Inferior parietal cortex (tissue), 1 donor: Measurements from ENCODE around the gene OR4B1.
"Not testable (repeated sequence)": the region's sequence is repeated elsewhere in the genome, so short reads cannot be mapped to it uniquely, and the experiment has no call there.

ENCODE experiments used
- DNase-seq: peaks from one replicate; pipeline ENCODE4 v3.0.0-alpha.2; 2016; ENCODE audit errors: extremely low spot score

Gene OR4B1

DNA sequence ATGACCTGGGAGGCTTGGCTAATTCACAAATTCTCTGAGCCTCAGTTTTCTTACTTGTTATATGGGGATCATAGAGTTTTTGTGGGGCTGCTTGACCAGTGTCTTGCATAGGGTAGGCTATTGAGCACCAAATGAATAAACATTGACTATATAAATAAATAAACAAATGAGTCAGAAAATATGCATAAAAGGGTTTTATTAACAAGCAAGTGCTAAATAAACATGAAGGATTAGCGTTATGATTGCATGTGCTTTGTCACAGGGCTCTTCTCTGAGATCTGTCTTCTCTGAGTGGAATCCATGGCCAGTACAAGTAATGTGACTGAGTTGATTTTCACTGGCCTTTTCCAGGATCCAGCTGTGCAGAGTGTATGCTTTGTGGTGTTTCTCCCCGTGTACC, at the start of gene OR4B1:
TSS of gene OR4B1 (plus strand) at position 301 of the 400 bp plus-strand sequence. CDS start at position 301, 0 bp downstream.
- no peak for DNase-seq

- no peak for DNase-seq
Measured at GRCh38 chr11:48167380-48167779, 49.2 kb upstream of the OR4B1 start.

- no peak for DNase-seq
Measured at GRCh38 chr11:48168815-48169214, 47.8 kb upstream of the OR4B1 start.

GRCh38 chr11:48169259-48169658, 47.4 kb upstream of the OR4B1 start:
- DNase-seq = no peak

GRCh38 chr11:48169717-48170116, 46.9 kb upstream of the OR4B1 start:
- no peak for DNase-seq

DNA sequence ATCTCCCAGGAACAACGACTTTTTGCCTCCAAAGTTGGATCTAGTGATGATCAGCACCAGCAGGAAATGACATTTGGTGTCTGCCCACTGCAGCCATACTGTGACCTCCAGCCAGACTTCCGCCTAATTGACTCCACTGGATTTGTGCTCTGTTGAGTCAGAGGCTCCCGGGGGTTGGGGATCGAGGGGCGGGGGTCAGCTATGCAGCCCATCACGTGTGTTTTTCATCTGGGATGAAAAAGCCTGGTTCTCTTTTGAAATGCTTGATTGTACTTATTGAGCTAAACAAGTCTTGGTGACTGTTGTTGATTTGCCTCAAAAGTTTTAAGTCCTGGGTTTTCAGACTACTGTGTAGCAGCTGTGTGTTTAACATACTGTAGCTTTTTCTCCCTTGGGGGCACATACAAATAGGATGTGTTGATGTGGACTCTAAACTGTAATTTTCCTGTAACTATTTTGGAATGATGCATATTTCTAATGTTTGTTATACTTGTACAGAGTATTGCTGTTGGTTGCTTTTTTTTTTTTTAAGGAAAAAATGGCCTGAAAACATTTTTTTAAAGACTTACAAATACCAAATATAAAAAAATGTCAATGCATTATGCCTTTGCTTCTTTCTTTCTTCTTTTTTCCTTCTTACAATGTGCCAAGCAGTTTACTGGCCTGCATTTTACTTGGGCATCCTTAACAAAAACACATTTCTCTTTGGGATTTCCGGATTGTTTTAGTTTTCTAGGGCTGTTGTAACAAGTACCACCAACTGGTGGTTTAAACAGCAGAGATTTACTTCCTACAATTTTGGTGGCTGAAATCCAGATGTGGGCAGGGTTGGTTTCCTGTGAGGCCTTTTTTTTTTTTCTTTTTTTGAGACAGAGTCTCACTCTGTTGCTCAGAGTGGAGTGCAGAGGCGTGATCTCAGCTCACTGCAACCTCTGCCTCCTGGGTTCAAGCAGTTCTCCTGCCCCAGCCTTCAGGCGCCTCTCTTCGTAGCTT, 46.1 kb upstream of the OR4B1 start:
- no peak for DNase-seq

- peak; percentile 76 for DNase-seq
Measured at GRCh38 chr11:48172818-48173609, 43.6 kb upstream of the OR4B1 start.

- no peak for DNase-seq
Measured at GRCh38 chr11:48177661-48178060, 38.9 kb upstream of the OR4B1 start.

- no peak for DNase-seq
Measured at GRCh38 chr11:48180627-48181026, 36.0 kb upstream of the OR4B1 start.

- DNase-seq = no peak
Measured at GRCh38 chr11:48182860-48183526, 33.6 kb upstream of the OR4B1 start.

- no peak for DNase-seq
Measured at GRCh38 chr11:48184452-48184851, 32.2 kb upstream of the OR4B1 start.

DNA sequence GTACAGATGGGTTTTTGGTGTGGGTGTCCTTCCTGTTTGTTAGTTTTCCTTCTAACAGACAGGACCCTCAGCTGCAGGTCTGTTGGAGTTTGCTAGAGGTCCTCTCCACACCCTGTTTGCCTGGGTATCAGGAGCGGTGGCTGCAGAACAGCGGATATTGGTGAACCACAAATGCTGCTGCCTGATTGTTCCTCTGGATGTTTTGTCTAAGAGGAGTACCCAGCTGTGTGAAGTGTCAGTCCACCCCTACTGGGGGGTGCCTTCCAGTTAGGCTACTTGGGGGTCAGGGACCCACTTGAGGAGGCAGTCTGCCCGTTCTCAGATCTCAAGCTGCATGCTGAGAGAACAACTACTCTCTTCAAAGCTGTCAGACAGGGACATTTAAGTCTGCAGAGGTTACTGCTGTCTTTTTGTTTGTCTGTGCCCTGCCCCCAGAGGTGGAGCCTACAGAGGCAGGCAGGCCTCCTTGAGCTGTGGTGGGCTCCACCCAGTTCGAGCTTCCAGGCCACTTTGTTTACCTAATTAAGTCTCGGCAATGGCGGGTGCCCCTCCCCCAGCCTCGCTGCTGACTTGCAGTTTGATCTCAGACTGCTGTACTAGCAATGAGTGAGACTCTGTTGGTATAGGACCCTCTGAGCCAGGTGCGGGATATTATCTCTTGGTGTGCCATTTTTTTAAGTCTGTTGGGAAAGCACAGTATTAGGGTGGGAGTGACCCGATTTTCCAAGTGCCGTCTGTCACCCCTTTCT, 25.5 kb upstream of the OR4B1 start:
- DNase-seq = not testable (repeated sequence)

DNA sequence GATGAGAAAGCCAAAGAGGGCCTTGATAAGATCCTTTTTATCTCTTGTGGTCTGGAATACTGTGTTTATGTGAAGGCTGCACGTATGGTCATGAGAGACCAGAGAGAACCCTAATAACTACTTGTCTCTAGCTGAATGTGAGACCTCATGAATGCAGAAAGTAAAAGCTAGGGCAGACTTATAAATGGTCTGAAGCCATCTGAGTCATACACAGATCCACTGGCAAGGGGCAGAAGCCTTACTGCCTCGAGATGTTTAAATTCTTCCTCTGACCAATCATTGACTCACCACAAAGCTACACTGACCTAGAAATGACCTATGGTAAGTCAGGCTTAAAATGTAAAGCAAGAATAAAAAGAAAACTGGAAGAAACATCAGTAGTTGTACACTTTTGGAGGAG, 22.7 kb upstream of the OR4B1 start:
- DNase-seq = no peak

- no peak for DNase-seq
Measured at GRCh38 chr11:48207881-48208280, 8.7 kb upstream of the OR4B1 start.

- no peak for DNase-seq
Measured at GRCh38 chr11:48210052-48210451, 6.6 kb upstream of the OR4B1 start.

DNA sequence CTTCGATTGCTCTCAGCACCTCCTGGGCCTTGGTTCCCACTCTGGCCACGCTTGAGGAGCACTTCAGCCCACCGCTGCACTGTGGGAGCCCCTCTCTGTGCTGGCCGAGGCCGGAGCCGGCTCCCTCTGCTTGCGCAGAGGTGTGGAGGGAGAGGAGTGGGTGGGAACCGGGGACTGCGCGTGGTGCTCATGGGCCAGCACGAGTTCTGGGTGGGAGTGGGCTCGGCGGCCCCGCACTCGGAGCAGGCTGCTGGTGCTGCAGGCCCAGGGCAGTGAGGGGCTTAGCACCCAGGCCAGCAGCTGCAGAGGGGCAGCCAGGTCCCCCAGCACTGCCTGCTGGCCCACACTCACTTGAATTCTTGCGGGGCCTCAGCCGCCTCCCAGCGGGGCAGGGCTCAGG, 12.2 kb downstream of the OR4B1 start:
- DNase-seq = no peak

- DNase-seq = not testable (repeated sequence)
Measured at GRCh38 chr11:48230057-48230456, 13.4 kb downstream of the OR4B1 start.

DNA sequence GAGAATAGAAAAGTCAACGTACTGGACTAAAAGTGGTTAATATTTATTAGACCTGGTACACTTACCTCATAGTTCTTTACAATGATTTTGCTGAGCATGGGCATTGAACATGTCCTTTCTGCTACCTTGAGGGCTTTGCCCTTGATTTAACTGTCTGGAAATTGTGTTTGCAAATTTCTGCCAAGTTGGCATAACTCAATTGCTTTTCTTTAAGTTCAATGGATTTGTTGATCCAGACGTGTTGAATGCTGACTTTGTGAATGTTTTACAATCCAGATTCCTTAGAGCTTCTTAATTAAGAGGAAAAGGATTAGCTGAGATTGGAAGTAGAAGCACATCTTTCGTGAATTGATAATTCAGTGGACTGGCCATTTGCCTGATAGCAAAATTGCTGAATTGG, 21.1 kb downstream of the OR4B1 start:
- no peak for DNase-seq

DNA sequence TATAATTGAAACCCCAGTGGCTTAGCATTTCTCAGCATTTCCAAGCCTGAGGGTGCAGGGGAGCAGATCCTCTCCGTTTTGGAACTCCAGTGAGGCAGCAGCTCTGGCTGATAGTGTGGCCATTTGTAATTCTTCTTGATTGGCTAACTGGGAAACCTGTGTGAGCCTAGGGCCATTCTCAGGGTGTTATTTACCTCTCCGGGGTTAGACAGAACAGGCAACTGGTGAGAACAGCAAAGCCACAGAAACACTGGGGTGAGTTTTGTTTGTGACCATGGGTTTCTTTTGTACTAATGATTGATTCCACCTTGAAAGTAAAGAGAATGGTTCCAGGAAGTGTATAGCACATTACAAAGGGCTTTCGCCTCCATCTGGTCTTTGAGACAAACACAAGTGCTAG, 25.9 kb downstream of the OR4B1 start:
- DNase-seq = no peak

DNA sequence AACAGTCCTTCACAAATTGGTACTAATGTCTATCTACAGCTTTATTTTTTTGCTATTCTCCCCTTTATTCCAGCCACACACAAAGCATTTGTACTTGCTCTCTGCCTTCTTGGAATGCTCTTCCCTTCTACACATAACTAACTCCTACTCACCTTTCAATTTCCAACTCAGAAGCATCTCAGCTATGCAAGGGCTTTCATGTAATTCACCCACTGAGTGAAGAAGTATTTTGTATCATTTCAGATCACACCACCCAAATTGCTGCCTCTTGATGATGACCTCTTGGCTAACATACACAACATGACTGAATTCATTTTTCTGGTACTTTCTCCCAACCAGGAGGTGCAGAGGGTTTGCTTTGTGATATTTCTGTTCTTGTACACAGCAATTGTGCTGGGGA, 28.2 kb downstream of the OR4B1 start, which contains the start of gene OR4X2:
TSS of gene OR4X2 (plus strand) at position 301 of the 400 bp plus-strand sequence. CDS start at position 301, 0 bp downstream.
- no peak for DNase-seq

GRCh38 chr11:48248902-48249301, 32.3 kb downstream of the OR4B1 start:
- DNase-seq = no peak
